BLaER1 (cell line): ENCODE results near the gene ARHGAP12.
"Not testable (repeated sequence)": the region's sequence is repeated elsewhere in the genome, so short reads cannot be mapped to it uniquely, and the experiment has no call there.

Source experiments
- H3K27ac ChIP-seq: shearing (Covaris generic); formaldehyde crosslinking; 2 replicates; pipeline ENCODE4 v1.8.1; 2022
- H3K27me3 ChIP-seq: shearing (Covaris generic); formaldehyde crosslinking; 2 replicates; pipeline ENCODE4 v1.8.1; 2022
- H3K36me3 ChIP-seq: shearing (Covaris generic); formaldehyde crosslinking; 2 replicates; pipeline ENCODE4 v1.8.1; 2022
- H3K4me1 ChIP-seq: shearing (Covaris generic); formaldehyde crosslinking; 2 replicates; pipeline ENCODE4 v1.8.1; 2022
- H3K4me2 ChIP-seq: shearing (Covaris generic); formaldehyde crosslinking; 2 replicates; pipeline ENCODE4 v1.8.1; 2022
- H3K4me3 ChIP-seq: shearing (Covaris generic); formaldehyde crosslinking; 2 replicates; pipeline ENCODE4 v1.8.1; 2022
- H3K9ac ChIP-seq: shearing (Covaris generic); formaldehyde crosslinking; 2 replicates; pipeline ENCODE4 v1.8.1; 2022
- H3K9me3 ChIP-seq: shearing (Covaris generic); formaldehyde crosslinking; 2 replicates; pipeline ENCODE4 v1.8.1; 2022
- H4K20me1 ChIP-seq: shearing (Covaris generic); formaldehyde crosslinking; 2 replicates; pipeline ENCODE4 v1.8.1; 2022
- Cebpa-rat ChIP-seq: shearing (Covaris generic); IDR thresholded peaks from 2 replicates; pipeline ENCODE4 v1.8.1; 2022

Gene ARHGAP12

DNA sequence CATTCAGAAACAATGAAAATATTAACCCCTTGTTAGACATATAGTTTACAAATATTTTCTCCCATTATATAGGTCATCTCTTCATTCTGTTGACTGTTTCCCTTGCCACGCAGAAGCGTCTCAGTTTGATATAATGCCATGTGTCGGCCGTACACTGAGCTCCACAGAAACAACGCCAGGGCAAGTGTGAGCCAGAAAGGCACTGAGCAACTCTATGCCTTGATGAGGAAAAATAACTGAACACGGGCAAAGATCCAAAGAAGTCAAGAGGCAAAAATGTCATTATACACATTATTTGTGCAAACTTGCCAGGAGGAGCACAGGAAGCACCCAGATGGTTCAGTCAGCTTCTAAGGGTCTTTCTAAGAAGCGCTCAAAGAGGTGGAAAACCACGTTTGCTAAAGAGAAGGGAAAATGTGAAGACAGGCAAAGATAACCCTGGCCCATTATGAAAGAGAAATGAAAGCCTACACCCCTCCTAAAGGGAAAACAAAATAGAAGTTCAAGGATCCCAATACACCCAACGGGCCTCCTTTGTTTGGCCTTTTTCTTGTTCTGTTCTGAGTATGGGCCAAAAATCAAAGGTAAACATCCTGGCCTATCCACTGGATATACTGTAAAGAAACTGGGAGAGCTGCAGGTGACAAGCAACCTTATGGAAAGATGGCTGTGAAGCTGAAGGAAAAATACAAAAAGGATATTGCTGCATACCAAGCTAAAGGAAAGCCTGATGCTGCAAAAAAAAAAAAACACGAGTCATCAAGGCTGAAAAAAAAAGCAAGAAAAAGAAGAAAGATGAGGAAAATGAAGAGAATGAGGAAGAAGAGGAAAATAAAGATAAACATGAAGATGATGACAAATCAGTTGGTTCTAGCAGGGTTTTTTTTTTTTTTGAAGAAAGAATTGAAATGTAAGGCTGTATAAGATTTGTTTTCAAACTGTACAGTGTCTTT, 15.5 kb downstream of the ARHGAP12 start:
- Histone ChIP-seq H3K27ac (no peak overlapping the region), H4K20me1 (peaks cover 84% of the 10 kb centered on the region), H3K4me1 (0 out of 2 replicates have a peak, but pooled peaks cover 9% of the 10 kb centered on the region), H3K36me3 (peaks cover 18% of the 10 kb centered on the region), H3K9ac (no peak overlapping the region), H3K9me3 (peaks cover 5% of the 10 kb centered on the region; the same call in 1 of the 2 replicates), H3K4me3 (no peak overlapping the region), H3K4me2 (no peak overlapping the region), H3K27me3 (no peaks in the 10 kb centered on the region)
- TF ChIP-seq Cebpa-rat, result no peak

GRCh38 chr10:31912289-31912688, 16.3 kb downstream of the ARHGAP12 start:
- Histone ChIP-seq H3K27ac (no peak overlapping the region), H3K27me3 (no peaks in the 10 kb centered on the region), H4K20me1 (peaks cover 80% of the 10 kb centered on the region), H3K9ac (no peak overlapping the region), H3K36me3 (peaks cover 23% of the 10 kb centered on the region), H3K4me2 (no peak overlapping the region), H3K9me3 (peaks cover 5% of the 10 kb centered on the region; the same call in 1 of the 2 replicates), H3K4me1 (0 out of 2 replicates have a peak, but pooled peaks cover 9% of the 10 kb centered on the region), H3K4me3 (no peak overlapping the region)
- no peak for TF ChIP-seq Cebpa-rat

DNA sequence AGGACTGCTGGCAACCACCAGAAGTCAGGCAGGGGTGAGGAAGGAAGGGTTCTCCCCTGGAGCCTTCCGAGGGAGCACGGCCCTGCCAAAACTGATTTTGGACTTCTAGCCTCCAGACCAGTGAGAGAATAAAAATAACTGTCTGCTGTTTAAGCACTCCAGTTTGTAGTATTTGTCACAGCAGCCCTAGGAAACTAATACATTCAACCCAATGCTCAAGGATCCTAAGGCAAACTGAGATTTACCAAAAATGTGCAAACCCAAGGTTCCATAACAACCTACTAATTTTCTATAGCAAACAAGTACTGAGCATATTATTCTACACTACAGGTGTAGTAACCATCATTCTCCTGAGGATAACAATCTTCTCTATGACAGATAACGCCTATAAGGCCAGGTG, 18.6 kb downstream of the ARHGAP12 start:
- H3K27ac ChIP-seq, result no peak overlapping the region
- no peak overlapping the region for H3K4me3 ChIP-seq
- peaks cover 77% of the 10 kb centered on the region for H4K20me1 ChIP-seq
- no peak for TF ChIP-seq Cebpa-rat
- 0 out of 2 replicates have a peak, but pooled peaks cover 9% of the 10 kb centered on the region for H3K4me1 ChIP-seq
- no peak overlapping the region for H3K9ac ChIP-seq
- H3K36me3 ChIP-seq, result peaks cover 41% of the 10 kb centered on the region
- no peak overlapping the region for H3K4me2 ChIP-seq
- no peaks in the 10 kb centered on the region for H3K9me3 ChIP-seq
- no peaks in the 10 kb centered on the region for H3K27me3 ChIP-seq

- Histone ChIP-seq H3K9ac (no peak overlapping the region), H3K4me1 (0 out of 2 replicates have a peak, but pooled peaks cover 3% of the 10 kb centered on the region), H3K27me3 (no peaks in the 10 kb centered on the region), H3K9me3 (peaks cover 5% of the 10 kb centered on the region; the same call in 1 of the 2 replicates), H3K36me3 (peaks cover 44% of the 10 kb centered on the region), H3K27ac (no peak overlapping the region), H3K4me2 (no peak overlapping the region), H3K4me3 (no peak overlapping the region), H4K20me1 (peaks cover 77% of the 10 kb centered on the region)
- TF ChIP-seq Cebpa-rat, result no peak
These were observed 20.5 kb downstream of the ARHGAP12 start for GRCh38 chr10:31908157-31908556.

- Histone ChIP-seq H3K4me2 (no peak overlapping the region), H3K27me3 (no peaks in the 10 kb centered on the region), H3K27ac (no peak overlapping the region), H3K9me3 (peaks cover 19% of the 10 kb centered on the region), H3K36me3 (peaks cover 64% of the 10 kb centered on the region), H3K4me1 (no peaks in the 10 kb centered on the region), H3K4me3 (no peak overlapping the region), H4K20me1 (peaks cover 67% of the 10 kb centered on the region), H3K9ac (no peak overlapping the region)
- TF ChIP-seq Cebpa-rat, result no peak
These were observed 22.6 kb downstream of the ARHGAP12 start for GRCh38 chr10:31906039-31906438.

DNA sequence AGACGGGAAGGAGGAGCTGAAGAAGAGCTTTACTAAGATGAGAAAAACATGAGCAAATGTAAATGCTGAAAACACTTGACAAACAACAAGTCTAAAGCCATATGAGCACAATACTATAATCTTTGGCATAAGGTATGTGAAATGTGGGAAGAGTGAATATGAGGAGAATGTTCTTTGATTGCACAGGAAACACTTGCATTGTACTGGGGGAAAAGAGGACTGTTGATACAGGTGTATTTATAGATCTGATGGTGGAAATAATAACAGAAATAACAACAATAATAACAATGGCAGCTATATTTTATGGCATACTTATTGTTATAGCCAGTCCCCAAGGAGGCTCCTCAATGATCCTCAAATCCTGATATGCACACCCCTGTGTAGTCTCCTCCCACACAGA, 23.0 kb downstream of the ARHGAP12 start:
- no peak overlapping the region for H3K4me3 ChIP-seq
- peaks cover 62% of the 10 kb centered on the region for H4K20me1 ChIP-seq

GRCh38 chr10:31902625-31903024, 26.0 kb downstream of the ARHGAP12 start:
- no peak overlapping the region for H3K9ac ChIP-seq
- no peak for TF ChIP-seq Cebpa-rat
- H4K20me1 ChIP-seq, result peaks cover 50% of the 10 kb centered on the region
- H3K27ac ChIP-seq, result no peak overlapping the region
- no peaks in the 10 kb centered on the region for H3K27me3 ChIP-seq
- no peaks in the 10 kb centered on the region for H3K4me1 ChIP-seq
- no peak overlapping the region for H3K4me2 ChIP-seq
- peaks cover 64% of the 10 kb centered on the region for H3K36me3 ChIP-seq
- H3K4me3 ChIP-seq, result no peak overlapping the region
- H3K9me3 ChIP-seq, result peaks cover 25% of the 10 kb centered on the region

More for the DNA sequence above, 23.0 kb downstream of the ARHGAP12 start:
- Histone ChIP-seq H3K27me3 (no peaks in the 10 kb centered on the region), H3K36me3 (peaks cover 68% of the 10 kb centered on the region), H3K27ac (no peak overlapping the region), H3K4me1 (no peaks in the 10 kb centered on the region), H3K4me2 (no peak overlapping the region), H3K9ac (no peak overlapping the region), H3K9me3 (peaks cover 24% of the 10 kb centered on the region)
- TF ChIP-seq Cebpa-rat, result no peak

DNA sequence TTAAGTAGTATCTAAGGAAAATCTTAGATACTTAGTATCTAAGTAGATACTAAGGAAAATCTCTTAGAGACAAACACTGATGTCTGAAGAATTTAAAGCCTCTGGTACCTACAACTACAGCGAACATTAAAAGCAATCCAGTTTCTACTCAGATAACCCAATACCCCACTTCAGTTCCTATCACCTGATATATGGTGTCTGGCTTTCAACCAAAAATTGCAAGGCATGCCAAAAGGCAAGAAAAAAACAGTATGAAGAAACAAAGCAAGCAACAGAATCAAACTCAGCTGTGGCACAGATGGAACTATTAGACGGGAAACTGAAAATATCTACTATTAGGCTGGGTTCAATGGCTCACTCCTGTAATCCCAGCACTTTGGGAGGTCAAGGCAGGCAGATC, 31.1 kb downstream of the ARHGAP12 start:
- H3K4me1 ChIP-seq, result no peaks in the 10 kb centered on the region
- no peak overlapping the region for H3K27ac ChIP-seq
- no peak for TF ChIP-seq Cebpa-rat
- peaks cover 29% of the 10 kb centered on the region for H3K36me3 ChIP-seq
- H3K4me2 ChIP-seq, result no peak overlapping the region
- H3K27me3 ChIP-seq, result no peaks in the 10 kb centered on the region
- no peak overlapping the region for H3K9ac ChIP-seq
- no peak overlapping the region for H3K4me3 ChIP-seq
- peaks cover 19% of the 10 kb centered on the region; the same call in 1 of the 2 replicates for H4K20me1 ChIP-seq
- peaks cover 21% of the 10 kb centered on the region for H3K9me3 ChIP-seq

DNA sequence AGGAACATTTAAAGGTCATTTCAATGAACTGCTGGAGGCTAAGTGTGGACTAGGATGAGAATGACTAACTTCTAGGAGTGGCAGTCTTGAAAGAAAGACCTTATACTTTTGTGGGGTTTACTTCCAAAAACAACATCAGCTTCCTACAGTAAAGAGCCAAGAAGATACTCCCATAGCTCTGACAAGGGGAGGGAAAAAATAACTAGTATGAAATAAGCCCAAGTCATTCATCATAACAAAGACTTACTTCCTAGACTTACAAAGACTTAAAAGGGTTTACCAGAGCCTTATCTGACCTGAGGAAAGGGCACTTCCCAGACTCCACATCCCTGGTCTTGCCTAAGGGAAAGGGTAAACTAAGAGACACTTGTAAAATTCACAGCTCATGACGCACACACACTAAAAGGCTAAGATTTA, 31.7 kb downstream of the ARHGAP12 start:
- no peak overlapping the region for H3K4me3 ChIP-seq
- peaks cover 15% of the 10 kb centered on the region; the same call in 1 of the 2 replicates for H4K20me1 ChIP-seq
- H3K4me2 ChIP-seq, result no peak overlapping the region
- no peaks in the 10 kb centered on the region for H3K27me3 ChIP-seq
- H3K4me1 ChIP-seq, result no peaks in the 10 kb centered on the region
- H3K9ac ChIP-seq, result no peak overlapping the region
- no peak for TF ChIP-seq Cebpa-rat
- peaks cover 24% of the 10 kb centered on the region for H3K36me3 ChIP-seq
- H3K27ac ChIP-seq, result no peak overlapping the region
- peaks cover 17% of the 10 kb centered on the region for H3K9me3 ChIP-seq

DNA sequence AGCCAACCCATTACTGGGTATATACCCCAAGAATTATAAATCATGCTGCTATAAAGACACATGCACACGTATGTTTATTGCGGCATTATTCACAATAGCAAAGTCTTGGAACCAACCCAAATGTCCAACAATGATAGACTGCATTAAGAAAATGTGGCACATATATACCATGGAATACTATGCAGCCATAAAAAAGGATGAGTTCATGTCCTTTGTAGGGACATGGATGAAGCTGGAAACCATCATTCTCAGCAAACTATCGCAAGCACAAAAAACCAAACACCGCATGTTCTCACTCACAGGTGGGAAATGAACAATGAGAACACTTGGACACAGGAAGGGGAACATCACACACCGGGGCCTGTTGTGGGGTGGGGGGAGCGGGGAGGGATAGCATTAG, 32.9 kb downstream of the ARHGAP12 start:
- Histone ChIP-seq H3K36me3 (peaks cover 14% of the 10 kb centered on the region), H3K9me3 (peaks cover 14% of the 10 kb centered on the region), H4K20me1 (peaks cover 15% of the 10 kb centered on the region; the same call in 1 of the 2 replicates)
- not testable (repeated sequence) for H3K27ac ChIP-seq, H3K4me2 ChIP-seq, H3K4me1 ChIP-seq, H3K4me3 ChIP-seq, H3K9ac ChIP-seq, H3K27me3 ChIP-seq
